NCI-H446 (cell line): ENCODE results near the gene DEGS2.

ENCODE experiments used
- DNase-seq, 2 experiments: peaks; one replicate each; lab custom pipeline; 2025; lab: John Stamatoyannopoulos, UW

The DEGS2 gene

GRCh38 chr14:100132161-100132902, 27.1 kb downstream of the DEGS2 start:
- DNase-seq: no peak

DNA sequence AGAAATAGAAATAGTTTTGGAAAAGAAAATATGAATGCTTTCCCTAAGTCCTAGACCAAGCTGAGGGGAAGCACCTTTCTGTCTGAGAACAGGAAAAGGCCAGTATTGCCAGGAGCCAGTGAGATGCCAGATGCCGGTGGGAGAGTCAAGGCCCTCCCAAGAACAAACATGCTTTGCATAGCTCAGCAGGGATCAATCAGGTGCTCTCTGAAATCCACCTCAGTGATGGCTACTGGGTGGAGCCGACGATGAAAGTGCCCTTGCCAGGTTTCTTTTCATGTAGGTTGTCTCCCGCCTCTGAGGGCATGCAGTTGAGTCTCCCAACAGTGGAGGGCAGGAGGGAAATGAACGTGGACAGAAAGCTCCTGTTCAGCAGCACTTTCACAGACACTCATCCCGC, 28.3 kb downstream of the DEGS2 start:
- DNase-seq: no peak

- DNase-seq: no peak
Measured at GRCh38 chr14:100130521-100130920, 28.9 kb downstream of the DEGS2 start.

- DNase-seq: no peak
Measured at GRCh38 chr14:100129161-100129589, 30.3 kb downstream of the DEGS2 start.

DNA sequence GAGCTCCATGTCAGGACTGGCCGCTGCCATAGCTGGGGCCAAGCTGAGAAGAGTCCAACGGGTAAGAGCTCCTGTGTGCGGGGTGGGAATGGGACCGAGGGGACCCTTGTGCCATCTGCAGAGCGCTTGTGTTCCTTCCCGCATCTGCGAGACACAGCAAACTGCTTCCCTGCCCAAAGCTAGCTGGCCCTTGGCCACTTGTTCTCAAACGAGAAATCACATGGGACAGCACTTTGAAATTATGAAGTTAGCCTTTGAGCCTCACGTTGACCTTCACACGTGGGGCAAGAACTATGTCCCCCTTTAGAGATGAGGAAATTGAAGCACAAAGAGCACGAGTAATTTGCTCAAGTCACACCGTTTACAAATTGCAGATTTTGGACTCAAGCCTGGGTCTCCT, 30.8 kb downstream of the DEGS2 start:
- no peak for DNase-seq

DNA sequence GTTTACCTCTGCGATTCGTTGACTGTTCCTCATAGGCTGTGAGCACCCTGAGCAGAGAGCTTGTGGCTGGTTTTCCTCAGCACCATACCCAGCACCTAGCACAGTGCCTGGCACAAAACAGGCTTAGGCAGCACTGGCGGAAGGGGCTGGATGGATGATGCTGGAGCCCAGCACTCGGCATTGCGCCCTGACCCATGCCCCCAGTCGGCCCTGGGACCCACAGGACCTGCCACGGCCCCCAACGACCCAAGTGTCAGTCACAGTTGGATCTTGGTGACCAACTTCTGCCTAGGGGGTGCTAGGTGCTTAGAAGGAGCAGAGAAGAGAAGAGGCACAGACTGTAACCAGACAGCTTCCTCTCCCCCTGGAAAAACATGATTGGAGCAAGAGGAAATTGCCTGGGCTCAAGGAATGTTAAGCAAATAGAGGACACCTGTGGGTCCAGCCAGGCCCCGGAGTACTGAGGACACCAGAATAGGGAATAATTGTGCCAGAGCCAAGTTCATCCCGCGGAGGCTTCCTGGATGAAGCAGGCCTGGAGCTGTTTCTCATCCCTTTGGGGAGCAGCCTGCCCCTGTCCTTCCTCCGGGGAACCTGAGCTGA, 31.5 kb downstream of the DEGS2 start:
- no peak for DNase-seq

DNA sequence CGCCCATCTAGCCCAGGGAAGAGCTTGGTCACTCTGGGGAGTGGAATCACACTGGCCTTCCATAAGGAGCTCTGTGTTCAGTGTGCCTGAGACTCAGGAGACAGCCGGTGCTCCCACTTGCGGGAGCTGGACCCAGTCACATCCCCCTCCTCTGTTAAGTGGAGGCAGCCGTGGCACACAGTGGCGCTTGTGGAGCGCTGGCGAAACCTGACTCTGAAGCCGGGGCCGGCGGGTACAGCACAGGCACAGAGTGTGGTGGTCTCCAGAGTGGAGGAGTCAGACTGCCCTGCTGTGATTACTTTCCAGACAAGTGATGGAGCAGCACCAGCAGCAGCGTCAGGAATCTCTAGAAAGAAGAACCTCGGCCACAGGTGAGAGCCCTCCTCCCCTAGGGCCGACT, 33.0 kb downstream of the DEGS2 start:
- no peak for DNase-seq

DNA sequence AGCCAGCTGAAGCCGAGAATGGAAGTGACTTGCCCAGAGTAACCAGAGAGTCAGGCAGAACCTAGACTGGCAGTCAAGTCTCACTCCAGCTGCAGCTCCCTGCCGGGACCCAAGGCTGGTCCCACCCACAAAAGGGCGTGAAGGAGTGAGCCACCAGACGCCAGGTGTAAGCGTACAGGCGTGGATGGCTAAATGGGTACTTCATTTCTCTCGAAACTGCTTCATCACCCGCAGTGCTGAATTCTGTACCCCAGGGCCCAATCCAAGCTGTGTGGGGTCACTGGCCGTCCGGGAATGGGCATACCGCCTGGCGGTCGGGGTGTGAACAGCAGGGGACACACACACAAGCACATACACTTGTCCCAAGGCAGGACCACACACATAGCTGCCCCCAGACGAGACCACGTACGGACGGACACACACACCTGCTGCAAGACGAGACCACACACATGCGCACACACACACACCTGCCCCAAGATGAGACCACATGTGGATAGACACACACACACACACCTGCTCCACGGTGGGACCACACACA, 34.8 kb downstream of the DEGS2 start:
- DNase-seq: no peak

DNA sequence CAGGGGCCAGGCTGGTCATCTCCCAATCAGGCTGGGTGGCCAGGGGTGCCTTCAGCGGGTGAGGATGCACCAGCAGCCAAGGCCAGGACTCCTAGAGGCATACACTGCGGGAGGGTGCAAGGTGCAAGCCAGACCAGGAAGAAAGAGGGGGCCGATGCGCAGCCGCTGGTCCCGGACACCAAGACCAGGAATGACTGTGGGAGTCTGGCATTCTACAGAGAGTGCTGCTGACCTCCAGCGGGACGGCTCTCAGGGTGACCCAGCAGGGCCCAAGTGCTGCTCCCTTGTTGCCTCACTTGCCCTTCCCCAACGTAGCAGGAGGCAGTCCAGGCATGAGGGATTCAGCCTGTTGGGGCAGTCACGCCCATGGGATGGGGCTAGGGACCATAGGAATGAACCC, 35.8 kb downstream of the DEGS2 start:
- DNase-seq: no peak

DNA sequence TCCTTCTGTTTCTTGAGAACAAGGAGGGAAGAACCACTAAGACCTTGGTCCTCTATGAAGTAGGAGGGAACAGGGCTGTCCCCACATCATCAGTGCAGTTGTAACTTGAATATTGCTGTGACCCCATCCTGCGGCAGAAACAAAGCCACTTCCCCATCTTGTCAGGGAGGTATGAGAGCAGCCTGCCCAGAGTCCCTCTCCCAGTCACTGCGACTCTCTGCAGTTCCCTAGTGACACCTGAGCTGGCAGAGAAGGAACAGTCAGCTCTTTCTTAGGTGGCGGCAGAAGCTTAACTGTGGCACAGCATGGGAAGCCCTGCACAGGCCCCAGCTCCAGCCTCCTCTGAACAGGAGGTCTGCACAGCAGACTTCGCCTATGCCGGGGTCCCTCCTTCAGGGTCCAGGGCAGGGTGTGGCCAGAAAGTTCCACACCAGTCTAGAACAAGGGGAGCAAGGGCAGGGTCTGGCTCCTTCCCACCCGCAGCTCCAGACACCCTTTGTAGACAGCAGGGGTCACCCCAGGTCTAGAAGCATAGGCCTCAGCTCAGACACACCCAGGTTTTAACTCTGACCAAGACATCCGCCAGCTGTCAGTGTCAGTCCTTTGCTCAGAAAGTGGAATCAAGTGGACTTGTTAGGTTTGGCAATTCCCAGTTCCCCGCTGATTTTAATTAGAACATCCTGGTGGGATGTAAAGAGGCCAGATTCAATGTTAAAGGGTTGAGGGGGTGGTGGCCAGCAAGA, 36.8 kb downstream of the DEGS2 start:
- DNase-seq: no peak

GRCh38 chr14:100121643-100122480, 37.6 kb downstream of the DEGS2 start:
- DNase-seq: no peak

- DNase-seq: no peak
Measured at GRCh38 chr14:100120522-100121269, 38.7 kb downstream of the DEGS2 start.

- DNase-seq: no peak
Measured at GRCh38 chr14:100119251-100119650, 40.2 kb downstream of the DEGS2 start.

DNA sequence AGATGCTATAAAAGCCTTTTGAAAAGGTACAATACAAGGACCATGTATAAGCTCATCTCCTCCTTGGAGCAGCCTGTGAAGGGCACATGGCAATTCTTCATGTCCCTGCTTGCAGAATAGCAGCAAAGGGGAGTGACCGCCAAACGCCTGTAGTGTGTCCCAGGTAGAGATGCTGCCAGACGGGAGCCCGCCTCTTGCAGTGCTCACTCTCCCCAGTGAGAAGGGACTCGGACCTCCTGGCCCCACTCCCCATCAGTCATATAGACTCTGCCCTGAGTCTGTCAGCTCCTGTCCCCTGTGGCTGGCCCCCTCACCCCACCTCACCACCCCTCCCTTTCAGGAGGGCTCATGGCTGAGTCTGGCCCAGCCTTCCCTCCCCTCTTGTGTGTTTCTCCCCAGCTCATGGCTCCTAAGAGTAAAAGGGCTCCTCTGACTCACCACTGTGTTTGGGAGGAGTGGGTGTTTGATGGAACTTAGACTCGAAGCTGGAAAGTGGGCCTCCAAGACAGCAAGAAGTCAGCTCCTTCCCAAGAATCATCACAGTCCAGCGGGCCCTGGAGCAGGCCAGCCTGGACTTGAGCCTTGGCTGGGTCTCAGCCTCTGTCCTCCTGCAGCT, 40.9 kb downstream of the DEGS2 start:
- DNase-seq: no peak

DNA sequence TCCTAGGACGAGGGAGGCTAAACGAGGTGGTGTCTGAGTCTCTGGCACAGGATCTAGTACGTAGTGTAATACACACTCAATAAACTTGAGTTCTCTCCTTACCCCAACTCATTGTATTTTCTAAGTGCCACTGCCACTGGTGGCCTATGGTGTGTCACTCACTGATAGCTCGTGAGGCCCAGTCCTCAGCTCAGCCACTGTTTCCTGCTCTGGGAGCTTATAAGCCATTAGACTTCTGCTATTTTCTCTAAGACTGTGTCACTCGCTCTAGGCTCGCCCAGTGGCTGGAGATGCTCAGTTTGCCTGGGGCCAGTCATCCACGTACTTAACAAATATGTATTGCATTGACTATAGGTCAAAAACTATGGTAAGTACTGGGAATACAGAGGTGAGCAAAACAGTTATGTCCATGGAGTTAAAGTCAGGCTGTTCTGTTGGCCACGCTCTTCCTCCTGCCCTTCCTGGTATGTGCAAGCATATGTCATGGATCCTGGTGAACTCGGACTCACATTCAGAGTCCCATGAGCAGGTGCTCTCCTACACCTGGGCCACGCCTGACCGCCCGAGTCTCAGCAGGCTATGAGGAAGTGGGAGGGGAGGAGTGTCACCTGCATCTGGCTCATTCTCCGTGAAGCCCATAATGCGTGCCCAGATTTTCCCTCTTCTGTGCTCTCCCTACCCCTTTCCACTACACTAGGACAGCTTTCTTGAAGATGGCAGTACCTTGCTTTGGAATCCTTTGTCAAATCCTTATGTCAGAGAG, 41.6 kb downstream of the DEGS2 start:
- no peak for DNase-seq

- DNase-seq: no peak
Measured at GRCh38 chr14:100117026-100117425, 42.4 kb downstream of the DEGS2 start.

DNA sequence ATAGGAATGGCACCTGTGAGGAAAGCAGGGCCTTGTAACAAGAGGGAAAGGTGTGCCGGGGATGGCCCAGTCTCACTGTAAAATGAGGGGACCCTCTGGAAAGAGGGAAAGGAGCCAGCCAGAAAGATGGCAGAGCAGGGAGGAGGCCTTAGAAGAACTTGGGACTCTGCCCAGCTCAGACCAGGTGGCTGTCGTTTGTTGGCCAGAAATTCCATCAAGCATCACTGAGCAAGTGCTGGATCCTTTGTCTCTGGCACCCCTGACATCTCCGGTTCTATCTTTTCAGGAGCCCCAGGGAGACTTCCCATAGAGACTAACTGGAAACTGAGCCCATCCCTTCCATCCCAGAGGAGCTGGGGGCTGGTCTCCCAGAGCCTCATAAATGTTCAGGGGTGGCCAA, 43.3 kb downstream of the DEGS2 start:
- DNase-seq: peak; percentile 63 to 75

- no peak for DNase-seq
Measured at GRCh38 chr14:100115726-100116125, 43.7 kb downstream of the DEGS2 start.

GRCh38 chr14:100115236-100115635, 44.2 kb downstream of the DEGS2 start:
- DNase-seq: no peak
